Gastroesophageal sphincter (tissue), 4 donors: ENCODE results near the gene TNRC6B. TPM values are rescaled to one million over a fixed set of nuclear protein-coding genes. Genes with fewer than 3 reads are reported as not detected.

Experiments used
- ATAC-seq: fragments of 150-250 bp; one replicate; pipeline ENCODE4 v1.9.1; 2016; ENCODE audit warnings: mild to moderate bottlenecking, moderate library complexity
- H3K27ac ChIP-seq, 4 donors: fragments of 200-600 bp; sonication (generic) in 3 of 4; 1 replicate in 3 of 4; 2 replicates in 1 of 4; pipeline ENCODE4 v1.5.1; 2016 to 2019
- H3K27me3 ChIP-seq: fragments of 200-600 bp; sonication (generic); one replicate; pipeline ENCODE4 v1.5.1; 2019
- H3K36me3 ChIP-seq, 2 donors: fragments of 200-600 bp; sonication (generic); one replicate each; pipeline ENCODE4 v1.5.1; 2019; ENCODE audit warnings: control low read depth in 1 of 2
- H3K4me1 ChIP-seq, 3 donors: fragments of 200-600 bp; sonication (generic); 1 replicate in 2 of 3; 2 replicates in 1 of 3; pipeline ENCODE4 v1.5.1; 2016 to 2019; ENCODE audit warnings: control low read depth in 2 of 3
- H3K4me3 ChIP-seq, 2 donors: fragments of 200-600 bp; sonication (generic); one replicate each; pipeline ENCODE4 v1.5.1; 2019; ENCODE audit warnings: mild to moderate bottlenecking in 1 of 2, moderate library complexity in 1 of 2
- H3K9me3 ChIP-seq, 3 donors: fragments of 200-600 bp; sonication (generic); one replicate each; pipeline ENCODE4 v1.5.1; 2017 to 2019; ENCODE audit warnings: control low read depth in 2 of 3
- EP300 ChIP-seq: sonication (generic); formaldehyde crosslinking; IDR thresholded peaks from one replicate; pipeline ENCODE4 v1.6.1; 2017; ENCODE audit warnings: antibody characterized with exemption, mild to moderate bottlenecking
- POLR2A ChIP-seq, 2 donors: fragments of 450-650 bp; IDR thresholded peaks; one replicate each; pipeline ENCODE4 v1.6.1; 2017; ENCODE audit warnings: antibody characterized with exemption in 2 of 2, mild to moderate bottlenecking in 2 of 2, moderate library complexity in 1 of 2
- POLR2AphosphoS5 ChIP-seq: sonication (generic); formaldehyde crosslinking; IDR thresholded peaks from one replicate; pipeline ENCODE4 v1.6.1; 2017; ENCODE audit warnings: antibody characterized with exemption
- WGBS, 2 donors: methylation state at CpG; one replicate each; pipeline ENCODE4 v1.1.5; 2018; ENCODE audit warnings: low coverage in 1 of 2; 5-methylcytosine and 5-hydroxymethylcytosine counted together
- total RNA-seq, 4 donors: library from RNA; depleted of rRNA; stranded (reverse); fragments of >200 nt; gene quantifications; one replicate each; pipeline ENCODE4 v1.1.0, GENCODE V29; 2016
- TF ChIP-seq, protein P1 (sequence below), 4 experiments: fragments of 200-600 bp in 2 of 4; fragments of 450-650 bp in 2 of 4; sonication (generic) in 1 of 4; IDR thresholded peaks; one replicate each; pipeline ENCODE4 v1.5.1; 2017 to 2019; ENCODE audit warnings: antibody characterized with exemption in 4 of 4, mild to moderate bottlenecking in 2 of 4, moderate library complexity in 2 of 4

TNRC6B gene
- total RNA-seq, 4 donors from 2014 or later: 32.4 to 71.2 (median 60.7) TPM

DNA sequence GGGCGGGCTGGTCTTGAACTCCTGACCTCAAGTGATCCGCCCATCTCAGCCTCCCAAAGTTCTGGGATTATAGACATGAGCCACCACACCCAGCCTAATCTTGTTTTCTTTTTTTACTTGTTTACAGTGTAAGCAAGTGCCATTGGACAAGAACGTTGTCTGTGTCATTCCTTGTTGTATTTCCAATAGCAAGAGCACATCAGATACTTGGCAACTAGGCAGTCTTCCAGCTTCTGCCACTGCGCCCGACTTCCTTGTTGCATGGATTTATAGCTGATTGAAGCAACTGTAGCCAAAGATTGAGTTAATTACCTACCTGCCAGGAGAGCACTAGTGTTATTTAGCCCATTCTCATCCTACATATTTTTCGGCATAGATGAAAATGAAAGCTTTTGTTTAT is 189.6 kb downstream of the TNRC6B start:
- Histone ChIP-seq H3K27me3 (no peaks in the 10 kb centered on the region), H3K4me3 (no peak overlapping the region), H3K36me3 (peaks cover 0 to 66% of the 10 kb centered on the region in 2 donors), H3K9me3 (no peaks in the 10 kb centered on the region), H3K27ac (no peak overlapping the region), H3K4me1 (peaks cover 0 to 13% (median 3%) of the 10 kb centered on the region in 3 donors)
- no peak for ATAC-seq
- whole genome bisulfite sequencing, 2 donors: 81 to 82% methylated on average over 5 to 6 of the region's 6 CpGs
- no peak for TF ChIP-seq EP300
- TF ChIP-seq POLR2A (IDR thresholded peaks at IDR 0.05): no peak
- TF ChIP-seq, protein P1, sequence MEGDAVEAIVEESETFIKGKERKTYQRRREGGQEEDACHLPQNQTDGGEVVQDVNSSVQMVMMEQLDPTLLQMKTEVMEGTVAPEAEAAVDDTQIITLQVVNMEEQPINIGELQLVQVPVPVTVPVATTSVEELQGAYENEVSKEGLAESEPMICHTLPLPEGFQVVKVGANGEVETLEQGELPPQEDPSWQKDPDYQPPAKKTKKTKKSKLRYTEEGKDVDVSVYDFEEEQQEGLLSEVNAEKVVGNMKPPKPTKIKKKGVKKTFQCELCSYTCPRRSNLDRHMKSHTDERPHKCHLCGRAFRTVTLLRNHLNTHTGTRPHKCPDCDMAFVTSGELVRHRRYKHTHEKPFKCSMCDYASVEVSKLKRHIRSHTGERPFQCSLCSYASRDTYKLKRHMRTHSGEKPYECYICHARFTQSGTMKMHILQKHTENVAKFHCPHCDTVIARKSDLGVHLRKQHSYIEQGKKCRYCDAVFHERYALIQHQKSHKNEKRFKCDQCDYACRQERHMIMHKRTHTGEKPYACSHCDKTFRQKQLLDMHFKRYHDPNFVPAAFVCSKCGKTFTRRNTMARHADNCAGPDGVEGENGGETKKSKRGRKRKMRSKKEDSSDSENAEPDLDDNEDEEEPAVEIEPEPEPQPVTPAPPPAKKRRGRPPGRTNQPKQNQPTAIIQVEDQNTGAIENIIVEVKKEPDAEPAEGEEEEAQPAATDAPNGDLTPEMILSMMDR (IDR thresholded peaks at IDR 0.05): no peak
- no peak for TF ChIP-seq POLR2AphosphoS5

DNA sequence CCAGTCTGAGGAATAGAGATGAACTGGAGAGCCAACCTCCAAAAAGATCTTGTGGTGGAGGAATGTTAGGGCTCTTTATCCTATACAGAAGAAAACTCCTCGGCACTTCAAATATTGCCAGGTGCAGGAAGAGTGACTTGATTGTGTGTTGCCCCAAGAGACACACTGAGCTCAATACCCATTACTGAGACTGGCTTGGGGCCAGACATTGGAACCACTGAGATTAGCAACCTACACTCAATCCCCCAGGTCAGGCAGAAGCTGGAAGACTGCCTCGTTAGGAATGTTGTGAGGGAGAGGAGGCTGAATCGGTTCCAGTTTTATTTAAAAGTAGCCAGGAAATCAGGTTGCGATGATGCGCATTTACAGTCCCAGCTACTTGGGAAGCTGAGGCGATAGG is 190.3 kb downstream of the TNRC6B start:
- no peak for ATAC-seq
- no peaks in the 10 kb centered on the region for H3K27me3 ChIP-seq
- no peak overlapping the region for H3K27ac ChIP-seq
- WGBS, 2 donors: 67 to 84% methylated on average over 4 to 6 of the region's 6 CpGs
- no peaks in the 10 kb centered on the region for H3K9me3 ChIP-seq
- TF ChIP-seq POLR2AphosphoS5 (no peak), POLR2A (IDR thresholded peaks at IDR 0.05) (no peak), EP300 (no peak)
- TF ChIP-seq, protein P1 (IDR thresholded peaks at IDR 0.05): no peak
- peaks cover 0 to 59% of the 10 kb centered on the region in 2 donors for H3K36me3 ChIP-seq
- peaks cover 0 to 17% (median 3%) of the 10 kb centered on the region in 3 donors for H3K4me1 ChIP-seq
- no peak overlapping the region for H3K4me3 ChIP-seq

DNA sequence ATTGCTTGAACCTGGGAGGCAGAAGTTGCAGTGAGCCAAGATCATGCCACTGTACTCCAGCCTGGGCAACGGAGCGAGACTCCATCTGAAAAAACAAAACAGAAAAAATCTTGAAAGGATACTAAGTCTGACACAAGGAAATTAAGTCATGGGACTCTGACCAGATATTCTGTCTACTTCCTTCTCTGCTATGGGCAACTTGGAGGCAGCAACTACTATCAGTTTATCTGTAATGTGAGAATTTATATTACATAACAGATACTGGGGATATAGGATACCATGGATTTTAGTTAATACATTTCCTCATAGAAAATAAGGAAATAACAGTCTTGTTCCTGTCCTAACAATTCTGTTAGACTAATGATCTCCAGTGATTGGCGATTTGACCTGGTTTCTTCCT is 191.1 kb downstream of the TNRC6B start:
- Histone ChIP-seq H3K27me3 (no peaks in the 10 kb centered on the region), H3K4me1 (peaks cover 0 to 17% (median 3%) of the 10 kb centered on the region in 3 donors), H3K27ac (no peak overlapping the region), H3K4me3 (no peak overlapping the region), H3K9me3 (no peaks in the 10 kb centered on the region), H3K36me3 (peaks cover 0 to 51% of the 10 kb centered on the region in 2 donors)
- WGBS, 2 donors: 75 to 81% methylated on average over 1 to 3 of the region's 3 CpGs
- no peak for TF ChIP-seq POLR2A (IDR thresholded peaks at IDR 0.05)
- TF ChIP-seq EP300: no peak
- TF ChIP-seq POLR2AphosphoS5: no peak
- TF ChIP-seq, protein P1 (IDR thresholded peaks at IDR 0.05): no peak
- no peak for ATAC-seq

DNA sequence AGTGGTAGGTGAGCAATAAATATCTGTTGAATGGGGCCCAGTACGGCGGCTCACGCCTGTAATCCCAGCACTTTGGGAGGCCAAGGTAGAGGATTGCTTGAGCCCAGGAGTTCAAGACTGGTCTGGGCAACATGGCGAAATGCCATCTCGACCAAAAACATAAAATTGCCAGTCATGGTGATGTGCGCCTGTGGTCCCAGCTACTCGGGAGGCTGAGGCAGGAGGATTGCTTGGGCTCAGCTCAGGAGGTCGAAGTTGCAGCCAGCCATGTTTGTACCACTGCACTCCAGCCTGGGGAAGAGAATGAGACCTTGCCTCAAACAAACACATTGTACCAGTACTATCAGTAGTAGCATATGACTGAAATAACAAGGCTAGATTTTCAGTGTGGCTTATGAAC is 196.8 kb downstream of the TNRC6B start:
- H3K27ac ChIP-seq: no peak overlapping the region
- peaks cover 0 to 17% (median 3%) of the 10 kb centered on the region in 3 donors for H3K4me1 ChIP-seq
- H3K27me3 ChIP-seq: no peaks in the 10 kb centered on the region
- H3K4me3 ChIP-seq: no peak overlapping the region
- no peaks in the 10 kb centered on the region for H3K9me3 ChIP-seq
- WGBS, 2 donors: 90 to 96% methylated on average over 3 to 4 of the region's 8 CpGs
- H3K36me3 ChIP-seq: no peaks in the 10 kb centered on the region
- no peak for TF ChIP-seq POLR2A (IDR thresholded peaks at IDR 0.05)
- no peak for TF ChIP-seq EP300
- no peak for ATAC-seq

DNA sequence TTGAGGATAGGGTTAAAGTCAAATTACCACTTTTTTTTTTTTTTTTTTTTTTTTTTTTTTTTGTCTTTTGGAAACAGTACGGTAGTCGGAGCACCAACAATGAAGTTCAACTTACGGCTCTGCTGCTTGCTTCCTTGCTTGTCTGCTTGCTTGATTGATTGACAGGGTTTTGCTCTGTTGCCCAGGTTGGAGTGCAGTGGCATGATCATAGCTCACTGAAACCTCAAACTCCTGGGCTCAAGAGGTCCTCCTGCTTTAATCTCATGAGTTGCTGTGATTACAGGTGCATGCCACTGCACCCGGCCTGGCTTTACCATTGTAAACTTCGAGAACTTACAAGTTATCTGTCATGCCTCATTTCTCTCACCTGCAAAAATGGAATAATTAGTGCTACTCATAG is 198.4 kb downstream of the TNRC6B start:
- H3K4me3 ChIP-seq: no peak overlapping the region
- no peak for ATAC-seq
- H3K36me3 ChIP-seq: no peaks in the 10 kb centered on the region
- no peak overlapping the region for H3K27ac ChIP-seq
- H3K9me3 ChIP-seq: no peaks in the 10 kb centered on the region
- WGBS, 2 donors: 92 to 95% methylated on average over 2 to 5 of the region's 5 CpGs
- TF ChIP-seq, protein P1 (IDR thresholded peaks at IDR 0.05): no peak
- TF ChIP-seq POLR2AphosphoS5: no peak
- no peak for TF ChIP-seq POLR2A (IDR thresholded peaks at IDR 0.05)
- TF ChIP-seq EP300: no peak
- H3K4me1 ChIP-seq: peaks cover 0 to 15% (median 3%) of the 10 kb centered on the region in 3 donors
- H3K27me3 ChIP-seq: no peaks in the 10 kb centered on the region
